Fibroblast of skin of abdomen (primary cell): ENCODE measurements around the gene TRIM63.
A peak's percentile ranks its signal among the peaks of the same experiment; 100 is the strongest.

Experiments used
- DNase-seq: peaks from one replicate; pipeline ENCODE4 v3.0.0-alpha.2; 2013

The TRIM63 gene

DNA sequence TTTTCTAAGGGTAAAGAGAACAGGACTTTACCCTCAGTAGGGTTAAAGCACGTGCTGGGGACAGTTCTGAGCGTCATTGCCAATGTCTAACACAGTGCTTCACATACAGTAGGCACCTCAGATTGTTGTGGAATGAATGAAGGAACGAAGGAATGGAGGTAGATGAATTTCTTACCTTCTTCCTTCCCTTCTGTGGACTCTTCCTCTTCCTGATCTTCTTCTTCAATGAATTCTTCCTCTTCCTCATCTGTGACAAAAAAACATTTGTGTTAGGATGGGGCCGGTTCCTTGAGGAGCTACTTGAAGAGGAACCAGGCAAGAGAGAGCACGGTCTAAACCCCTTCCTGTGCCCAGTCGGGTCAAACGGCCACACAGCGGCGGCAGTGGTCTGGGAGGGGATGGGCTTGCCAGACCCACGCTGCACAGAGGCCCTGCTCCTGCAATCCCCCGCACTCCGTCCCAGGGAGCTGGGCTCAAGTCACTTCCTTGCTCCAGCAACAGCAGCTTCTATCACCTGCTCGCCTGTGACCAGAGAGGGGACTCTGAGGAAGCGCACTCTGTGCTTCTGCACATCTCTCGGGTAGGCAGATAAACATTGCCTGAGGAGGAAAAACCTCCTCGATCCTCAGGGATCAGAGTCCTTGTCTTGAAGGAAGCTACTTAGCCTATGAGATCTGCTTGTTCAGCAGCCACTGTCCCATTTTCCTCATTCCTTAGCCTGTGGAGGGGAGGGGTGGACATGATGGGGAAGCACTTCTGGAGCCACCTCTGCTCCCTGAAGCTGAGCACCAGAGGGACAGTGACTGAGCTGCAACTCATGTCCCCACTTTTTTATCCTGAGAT lies 13.5 kb downstream of the TRIM63 start:
- DNase-seq, result no peak

DNA sequence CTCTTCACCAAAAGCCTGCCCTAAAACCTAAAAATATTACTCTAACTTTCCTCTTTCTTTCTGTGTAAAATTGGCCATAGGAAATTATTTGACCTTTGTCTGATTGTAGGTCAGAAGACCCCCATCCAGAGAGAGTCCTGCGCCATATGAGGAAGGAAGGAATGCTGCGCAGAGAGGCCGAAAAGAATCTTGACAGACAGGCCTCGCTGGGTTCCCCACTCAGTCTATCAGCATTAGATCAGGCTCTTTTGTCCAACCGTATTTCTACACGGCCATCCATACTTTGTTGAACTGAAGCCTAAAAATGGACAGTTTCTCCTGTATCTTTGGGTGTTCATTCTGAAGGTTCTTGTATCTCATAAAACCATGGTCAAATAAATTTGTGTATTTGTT lies 17.2 kb downstream of the TRIM63 start:
- no peak for DNase-seq

DNA sequence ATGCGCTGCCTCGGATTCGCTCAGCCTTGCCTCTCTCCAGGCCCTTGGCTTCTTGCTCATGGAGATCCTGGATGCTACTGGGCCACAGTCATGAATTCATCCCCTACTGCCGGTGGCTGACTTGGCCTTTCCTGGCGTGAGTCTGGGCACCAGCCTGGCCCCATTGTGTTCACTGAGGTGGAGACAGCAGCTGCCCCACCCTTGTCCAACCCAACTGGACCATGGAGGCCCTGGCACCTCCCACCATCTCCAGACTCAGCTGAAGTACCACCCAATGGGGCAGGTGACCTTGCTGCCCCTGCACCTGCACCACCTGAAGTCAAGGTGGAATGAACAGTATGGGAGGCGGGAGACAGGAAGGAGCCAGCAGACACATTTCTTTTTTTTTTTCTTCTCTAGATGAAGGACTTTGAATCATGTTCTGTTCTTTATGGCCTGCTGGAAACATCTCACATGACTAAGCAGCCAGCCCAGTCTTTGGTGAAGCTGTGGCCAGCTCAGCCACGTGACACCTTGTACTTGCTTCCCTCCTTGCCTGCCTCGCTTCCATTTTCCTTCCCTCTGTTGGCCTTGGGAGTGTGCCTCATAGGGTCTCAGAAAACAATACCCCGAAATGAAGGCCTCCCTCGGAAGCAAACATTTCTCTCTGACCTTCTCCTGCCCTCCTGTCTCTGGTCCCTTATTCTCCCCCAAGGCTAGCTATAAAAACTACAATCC lies 17.7 kb downstream of the TRIM63 start:
- DNase-seq, result no peak

DNA sequence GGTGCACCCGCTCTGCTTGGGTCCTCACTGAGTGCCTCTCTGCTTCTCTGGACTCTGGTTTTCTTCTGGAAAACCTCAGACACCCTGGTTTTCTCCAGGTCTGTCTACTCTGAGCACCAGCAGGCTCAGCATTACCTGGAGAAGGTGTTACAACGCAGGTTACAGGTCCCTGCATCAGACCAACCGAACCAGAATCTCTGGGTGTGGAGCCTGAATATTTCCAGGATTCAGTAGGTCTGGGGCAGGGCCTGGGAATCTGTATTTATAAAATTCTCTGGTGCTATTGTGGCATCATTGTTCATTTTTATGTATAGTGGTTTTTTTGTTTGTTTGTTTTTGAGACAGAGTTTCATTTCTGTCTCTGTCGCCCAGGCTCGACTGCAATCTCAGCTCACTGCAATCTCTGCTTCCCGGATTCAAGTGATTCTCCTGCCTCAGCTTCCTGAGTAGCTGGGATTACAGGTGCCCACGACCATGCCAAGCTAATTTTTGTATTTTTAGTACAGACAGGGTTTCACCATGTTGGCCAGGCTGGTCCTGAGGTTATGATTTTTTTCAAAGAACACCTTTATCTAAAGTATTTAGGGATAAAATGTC lies 20.1 kb downstream of the TRIM63 start:
- DNase-seq, result no peak

DNA sequence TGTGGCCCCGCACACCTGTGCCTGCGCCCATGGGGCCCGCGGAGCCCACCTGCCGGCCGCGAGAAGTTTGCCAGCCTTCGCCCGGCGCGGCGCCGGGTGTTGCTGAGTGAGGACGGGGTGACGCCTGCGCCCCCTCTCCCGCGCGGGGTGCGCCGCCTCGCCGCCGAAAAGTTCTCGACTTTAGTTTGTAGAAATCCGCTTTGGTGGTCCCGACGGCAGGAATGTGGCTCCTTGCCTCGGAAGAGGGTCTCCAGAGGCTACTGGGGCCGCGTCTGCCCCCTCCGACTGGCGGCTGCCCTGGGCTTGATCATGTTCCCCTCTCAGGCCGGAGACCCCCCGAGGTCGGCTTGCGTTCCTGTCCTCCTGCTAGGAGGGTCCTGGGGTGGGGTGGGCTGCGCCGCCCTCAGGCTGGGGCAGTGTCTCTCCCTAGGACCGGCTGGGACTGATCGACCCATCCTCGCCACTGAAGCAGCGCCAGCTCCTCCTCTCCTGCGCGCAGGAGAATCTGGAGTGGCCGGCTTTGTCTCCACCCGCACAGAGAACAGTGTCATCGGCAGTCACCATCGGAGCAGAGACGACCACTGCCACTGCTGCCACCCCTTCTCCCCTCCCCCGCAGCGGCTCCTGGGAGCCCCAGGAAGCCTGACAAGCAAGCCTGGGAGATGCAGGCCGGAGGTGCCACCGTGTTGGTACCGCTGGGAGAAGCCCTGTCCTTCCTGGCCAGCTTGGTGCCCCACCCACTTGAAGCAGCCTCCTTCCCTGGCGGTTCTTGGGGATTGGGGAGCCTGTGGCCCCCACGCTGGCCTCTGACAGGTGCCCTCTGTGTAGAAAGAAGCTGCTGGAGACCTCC lies 21.0 kb downstream of the TRIM63 start:
- no peak for DNase-seq

DNA sequence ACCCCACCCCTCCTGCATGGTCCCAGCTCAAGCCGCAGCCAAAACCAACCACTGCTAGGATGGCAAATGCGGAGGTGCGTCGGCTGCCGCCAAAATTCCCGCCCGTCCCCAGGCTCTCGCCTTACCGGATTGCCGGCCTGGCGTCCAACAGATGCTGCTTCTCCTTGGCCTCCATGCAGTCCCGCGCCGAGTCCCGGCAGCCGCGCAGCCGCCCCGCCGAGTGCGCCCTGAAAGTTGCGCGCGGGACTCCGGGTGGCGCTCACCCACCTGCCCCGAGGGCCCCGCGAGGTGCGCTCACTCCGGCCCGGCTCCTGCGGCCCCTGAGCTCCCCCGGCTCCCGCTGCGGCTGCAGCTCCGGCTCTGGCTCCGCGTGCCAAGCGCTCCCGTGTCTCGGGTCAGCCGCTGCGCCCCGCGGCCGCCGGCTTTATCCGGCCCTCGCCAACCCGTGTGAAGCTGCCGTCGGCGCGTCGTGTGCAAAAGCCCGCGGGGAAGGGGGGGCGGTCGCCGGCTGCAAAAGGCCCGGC lies 21.6 kb downstream of the TRIM63 start, which contains the start of gene SLC30A2:
SLC30A2 (minus strand) TSS at position 397 of the 524 bp plus-strand sequence; CDS start at position 175, 222 bp downstream.
- no peak for DNase-seq

DNA sequence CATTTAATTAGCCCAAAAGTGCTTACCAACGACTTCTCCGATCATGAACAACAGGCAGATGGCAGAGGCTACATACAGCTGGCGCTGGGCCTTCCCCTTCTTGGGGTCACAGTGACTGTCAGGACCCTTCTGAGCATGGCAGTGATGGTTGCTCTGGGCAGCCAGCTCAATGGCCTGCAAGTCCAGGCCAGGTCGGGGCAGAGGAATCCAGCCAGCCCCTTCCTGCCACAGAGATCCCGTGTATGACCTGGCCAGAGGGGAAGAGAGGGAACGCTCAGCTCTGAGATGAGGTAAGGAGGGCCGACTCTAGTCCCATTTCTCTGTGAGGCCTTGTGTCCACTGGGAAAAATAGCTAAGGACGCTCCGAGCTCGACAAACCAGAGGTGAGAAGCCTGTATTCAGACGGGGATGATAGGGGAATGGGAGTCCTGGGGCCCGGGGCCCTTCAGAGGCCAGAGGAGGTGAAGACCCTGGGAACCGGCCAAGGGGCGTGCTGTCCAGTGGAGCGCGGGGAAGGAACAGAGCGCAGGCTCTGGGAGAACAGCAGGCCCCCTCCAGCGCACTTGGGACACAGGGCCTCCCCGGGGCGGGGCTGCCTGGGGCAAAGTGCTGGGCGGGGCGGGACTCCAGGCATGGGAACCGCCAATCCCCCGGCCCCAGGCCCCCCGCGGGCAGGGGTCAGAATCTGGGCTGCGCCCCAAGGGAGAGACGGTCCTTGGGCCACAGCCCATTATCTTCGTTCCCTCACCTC lies 22.3 kb downstream of the TRIM63 start:
- no peak for DNase-seq

DNA sequence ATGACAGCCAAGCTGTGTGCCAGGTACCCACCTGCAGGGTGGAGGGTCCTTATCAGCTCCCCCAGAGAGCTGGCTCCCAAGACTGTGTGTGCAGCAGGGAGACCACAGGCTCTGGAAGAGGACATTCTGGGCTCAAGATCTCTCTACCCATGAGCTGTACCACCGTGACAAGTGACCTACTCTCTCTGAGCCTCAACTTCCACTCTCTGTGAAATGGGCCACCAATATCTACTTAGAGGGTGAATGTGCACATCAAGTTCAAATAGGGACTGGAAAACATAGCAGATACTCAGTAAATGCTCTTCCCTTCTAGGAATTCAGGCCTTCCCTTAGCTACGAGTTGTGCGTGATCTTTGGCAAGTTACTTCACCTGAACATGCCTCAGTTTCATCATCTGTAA lies 23.0 kb downstream of the TRIM63 start:
- DNase-seq, result no peak

DNA sequence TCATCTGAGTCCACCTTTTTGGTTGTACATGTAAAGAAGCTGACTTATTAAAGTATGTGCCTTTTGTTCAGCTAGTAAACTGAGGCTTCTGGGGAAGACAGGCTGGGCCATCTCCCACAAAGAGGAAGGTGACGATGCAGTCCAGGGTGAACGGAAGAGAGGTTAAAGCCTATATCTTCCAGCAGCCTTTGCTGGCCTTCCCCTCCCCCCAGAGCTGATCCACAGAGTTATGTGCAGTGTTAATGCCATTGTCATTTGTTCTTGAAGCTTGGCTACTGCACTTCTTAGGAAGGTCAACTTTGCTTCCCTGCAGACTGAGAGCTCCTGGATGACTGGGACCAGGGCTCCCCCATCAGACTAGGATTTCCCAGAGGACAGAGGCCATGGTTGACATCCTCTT lies 23.7 kb downstream of the TRIM63 start:
- DNase-seq, result no peak

DNA sequence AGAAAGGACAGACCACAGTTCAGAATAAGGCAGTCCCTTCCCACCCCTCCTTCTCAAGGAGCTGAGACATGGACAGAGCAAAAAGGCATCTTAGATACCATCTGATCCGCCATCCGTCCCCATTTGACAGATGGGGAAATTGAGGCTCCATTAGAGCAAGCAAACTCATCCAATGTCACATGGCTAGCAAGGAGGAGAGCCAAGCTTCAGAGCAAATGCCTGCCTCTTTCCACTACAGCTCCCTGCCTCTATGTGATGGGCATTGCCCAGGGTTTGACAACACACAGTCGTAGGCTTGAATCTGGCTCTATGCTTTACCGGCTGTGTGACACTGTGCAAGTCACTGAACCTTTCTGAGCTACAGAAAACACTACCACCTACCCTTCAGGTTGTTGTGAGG lies 25.5 kb downstream of the TRIM63 start:
- no peak for DNase-seq

DNA sequence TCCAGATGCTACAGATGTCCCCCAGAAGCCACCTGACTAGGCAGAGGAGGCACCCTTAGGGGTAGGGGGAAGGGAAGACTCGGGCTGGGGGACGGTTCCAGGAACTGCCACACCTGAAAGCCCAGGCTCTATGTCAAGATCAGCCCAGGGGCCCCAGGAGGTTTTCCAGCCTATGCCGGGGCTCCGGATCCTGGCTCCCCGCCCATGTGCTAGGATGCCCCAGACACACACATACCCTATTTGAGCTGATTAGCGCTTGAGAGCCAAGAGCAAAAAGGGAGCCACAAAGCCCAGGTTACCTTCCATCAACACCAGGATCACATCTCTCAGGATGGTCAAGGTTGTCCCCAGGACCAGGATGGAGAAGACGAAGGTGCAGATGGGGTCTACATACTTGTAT lies 26.0 kb downstream of the TRIM63 start:
- DNase-seq, result no peak

DNA sequence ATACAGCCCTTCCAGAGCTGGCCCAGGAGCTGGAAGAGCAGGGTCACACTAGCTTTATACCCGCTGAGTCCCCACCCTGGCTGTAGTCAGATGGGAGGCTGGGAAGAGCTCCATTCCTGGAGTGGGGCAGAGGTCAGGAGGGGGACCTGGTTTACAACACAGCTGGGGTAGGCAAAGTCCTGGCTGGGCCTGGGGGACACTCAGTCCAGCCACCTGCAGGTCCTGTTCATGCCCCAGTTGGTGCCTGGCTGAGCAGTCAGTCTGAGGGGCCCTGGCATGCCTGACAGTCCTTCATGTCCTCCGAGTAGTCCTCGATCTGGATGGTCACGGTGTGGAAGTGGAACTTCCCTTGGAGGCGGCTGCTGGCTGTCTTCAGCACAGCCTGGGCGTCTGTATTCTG lies 28.5 kb downstream of the TRIM63 start:
- no peak for DNase-seq

DNA sequence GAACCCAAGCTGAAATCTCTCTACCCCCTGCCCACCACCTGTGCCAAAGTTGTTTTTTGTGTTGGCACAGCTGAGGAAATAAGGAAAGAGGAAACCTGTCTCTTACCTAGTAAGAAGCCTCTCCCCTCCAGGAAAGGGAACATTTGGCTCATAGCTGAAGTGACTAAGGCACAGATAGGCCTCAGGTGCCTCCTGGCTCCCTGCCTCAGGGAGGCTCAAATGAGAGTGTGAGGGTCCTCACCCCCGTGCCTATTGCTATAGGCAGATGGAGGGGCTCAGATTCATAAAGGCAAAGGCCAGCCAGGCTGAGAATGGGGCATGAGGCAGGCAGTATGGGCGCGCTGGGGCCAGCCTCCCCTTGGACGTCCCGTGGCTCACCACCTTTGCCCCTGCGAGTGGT lies 29.0 kb downstream of the TRIM63 start:
- no peak for DNase-seq

DNA sequence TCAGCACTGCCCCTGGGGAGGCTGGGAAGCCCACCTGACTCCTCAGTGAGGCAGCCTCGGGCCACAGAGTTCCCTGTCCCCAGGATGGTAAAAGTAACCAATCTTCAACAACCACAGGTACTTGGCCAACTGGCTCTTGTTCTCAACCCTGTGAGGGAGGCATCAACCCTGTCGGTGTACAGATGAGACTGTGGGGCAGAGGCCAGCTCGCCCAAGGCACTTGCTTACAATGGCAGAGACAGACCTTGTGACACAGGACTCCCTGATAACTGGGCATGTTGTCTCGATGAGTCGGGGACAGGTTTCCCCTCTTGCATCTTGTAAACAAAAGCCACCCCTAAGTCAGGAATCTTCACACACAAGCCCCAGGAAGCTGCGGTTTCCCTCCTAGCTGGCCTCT lies 29.5 kb downstream of the TRIM63 start:
- DNase-seq, result no peak

DNA sequence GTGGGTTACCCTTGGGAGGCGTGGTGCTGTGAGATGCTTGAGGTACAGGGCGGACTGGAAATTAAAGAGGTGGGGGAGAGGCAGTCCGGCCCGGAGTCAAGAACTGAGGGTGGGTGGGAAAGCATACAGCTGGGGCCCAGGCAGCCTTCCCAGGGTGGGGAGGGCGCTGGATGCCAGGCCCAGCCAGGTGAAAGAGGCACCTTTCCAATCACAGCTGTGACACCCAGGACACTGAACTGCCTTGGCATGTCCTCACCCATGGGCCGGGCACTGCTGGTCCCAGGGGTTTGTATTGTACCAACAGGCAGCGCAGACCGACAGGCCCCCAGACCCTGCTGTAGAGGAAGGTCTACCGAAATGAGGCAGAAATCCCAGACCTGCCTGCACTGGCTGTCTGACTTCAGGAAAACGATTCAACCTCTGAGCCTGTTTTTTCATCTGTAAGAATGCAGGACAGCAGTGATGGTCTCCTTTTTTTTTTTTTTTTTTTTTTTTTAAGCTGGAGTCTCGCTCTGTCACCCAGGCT lies 30.6 kb downstream of the TRIM63 start:
- no peak for DNase-seq

DNA sequence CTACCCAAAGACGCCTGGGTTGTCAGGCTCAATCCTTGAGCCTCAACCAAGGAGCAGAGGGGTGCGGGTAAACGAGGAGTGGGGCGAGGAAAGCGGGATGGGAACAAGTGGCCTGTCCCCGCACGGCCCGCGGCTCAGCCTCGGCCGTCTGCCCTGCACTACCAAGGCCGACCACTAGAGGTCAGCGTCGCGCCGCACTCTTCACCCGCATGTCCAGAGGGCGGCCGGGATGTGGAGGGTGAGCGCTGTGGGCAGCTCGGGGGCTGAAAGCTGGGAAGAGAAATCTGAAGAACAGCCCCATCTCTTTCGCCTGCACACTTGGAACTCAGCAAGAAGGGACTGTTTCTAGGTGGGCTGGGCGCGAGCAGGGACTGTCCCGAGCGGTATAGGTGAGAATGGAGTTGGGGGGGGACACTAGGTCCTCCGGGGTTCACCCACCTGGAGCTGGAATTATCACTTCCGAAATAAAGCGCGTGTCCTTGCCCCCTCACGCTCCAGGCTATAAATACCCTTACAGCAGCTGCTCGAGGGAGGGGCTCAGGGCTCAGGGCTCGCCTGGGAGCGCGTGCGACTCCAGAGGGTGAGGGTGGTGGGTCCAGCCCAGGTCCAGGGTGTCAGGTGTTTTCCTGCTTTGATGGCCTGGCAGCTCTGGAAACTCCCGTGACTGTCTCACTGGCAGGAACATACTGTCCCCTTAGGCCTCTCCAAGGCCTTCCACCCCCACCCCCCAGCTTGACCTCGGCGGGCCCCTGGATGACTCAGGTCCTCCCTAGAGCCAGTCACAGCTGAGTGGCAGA lies 31.3 kb downstream of the TRIM63 start:
- peak; percentile 58 for DNase-seq

DNA sequence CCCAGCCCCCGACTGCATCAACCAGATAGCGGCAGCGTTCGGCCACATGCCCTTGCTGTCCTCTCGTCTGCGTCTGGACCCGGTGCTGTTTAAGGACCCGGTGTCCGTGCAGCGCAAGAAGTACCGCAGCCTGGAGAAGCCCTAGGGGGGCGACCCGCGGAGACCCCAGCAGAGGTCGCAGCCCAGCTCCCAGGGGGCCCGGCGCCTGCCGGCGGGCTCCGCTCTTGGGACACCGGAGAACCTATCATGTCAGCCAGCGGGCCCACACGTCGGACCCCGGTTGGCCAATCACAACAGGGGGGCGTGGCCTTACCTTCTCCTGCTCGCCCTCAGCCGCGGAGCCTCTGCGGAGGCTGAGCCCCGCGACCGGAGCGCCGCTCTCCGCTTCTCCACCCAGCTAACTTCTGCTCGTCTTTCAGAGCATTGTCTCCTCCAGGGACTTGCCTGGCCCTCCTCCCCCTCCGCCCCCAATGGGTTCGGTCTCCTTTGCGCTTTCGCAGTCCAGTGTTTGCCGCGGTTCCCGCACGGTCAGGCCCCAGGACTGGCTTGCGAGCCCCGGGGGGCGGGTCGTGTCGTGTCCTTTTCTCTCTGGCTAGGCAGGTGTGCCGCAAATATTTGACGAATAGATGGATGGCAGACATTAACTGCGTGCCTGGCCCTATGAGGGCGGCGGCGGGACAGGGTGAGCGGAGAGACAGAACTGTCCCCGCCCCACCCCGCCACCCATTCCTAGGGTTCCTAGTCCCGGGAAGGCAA lies 32.0 kb downstream of the TRIM63 start:
- DNase-seq, result peak; percentile 92

DNA sequence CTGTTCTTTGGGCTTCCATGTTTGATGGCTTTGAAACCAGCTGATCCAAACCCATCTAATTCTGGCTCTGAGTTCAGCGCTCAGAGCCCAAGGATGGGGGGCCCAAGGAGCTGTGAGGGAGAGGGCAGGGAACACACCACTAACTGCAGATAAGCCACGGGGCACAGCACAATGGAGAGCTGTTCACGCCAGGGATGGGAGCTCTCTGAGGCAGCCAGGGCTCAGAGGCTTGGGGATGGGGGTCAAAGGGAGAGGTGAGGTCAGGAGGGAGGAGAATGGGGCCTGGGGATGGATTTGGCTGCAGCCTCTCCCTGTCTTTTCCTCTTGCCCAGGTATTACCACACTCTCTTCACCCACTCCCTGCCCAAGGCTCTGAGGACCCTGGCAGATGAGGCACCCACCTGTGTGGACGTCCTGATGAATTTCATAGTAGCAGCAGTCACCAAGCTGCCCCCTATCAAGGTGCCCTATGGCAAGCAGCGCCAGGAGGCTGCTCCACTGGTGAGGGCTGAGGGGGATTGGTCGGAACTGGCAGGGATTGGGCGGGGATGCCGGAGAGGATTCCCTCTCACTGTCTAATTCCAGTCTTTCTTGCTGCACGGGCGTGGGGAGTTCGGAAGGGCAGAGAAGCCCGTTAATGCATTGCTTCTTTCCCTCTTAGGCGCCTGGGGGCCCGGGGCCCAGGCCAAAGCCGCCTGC lies 32.8 kb downstream of the TRIM63 start:
- DNase-seq, result no peak
